ENCODE data around the gene FAM209B. TPM values are rescaled to one million over a fixed set of nuclear protein-coding genes. Genes with fewer than 3 reads are reported as not detected.
"Not testable (repeated sequence)": the region's sequence is repeated elsewhere in the genome, so short reads cannot be mapped to it uniquely, and the experiment has no call there.

Gene FAM209B
- total RNA-seq (2014; rRNA removed; shearing (Covaris generic)), result not detected in 2 replicates

- not testable (repeated sequence) for DNase-seq (ENCODE audit: low read depth)
Observed at GRCh38 chr20:56532946-56533345, at the start of gene FAM209B. TSS of gene FAM209B (plus strand) at chr20:56533246. CDS start at chr20:56533342, 96 bp downstream.

- DNase-seq (ENCODE audit: low read depth), result no peak
Observed at GRCh38 chr20:56483970-56484369, 49.1 kb upstream of the FAM209B start.

GRCh38 chr20:56487216-56487615, 45.8 kb upstream of the FAM209B start:
- DNase-seq (ENCODE audit: low read depth), result no peak

- no peak for DNase-seq (ENCODE audit: low read depth)
Observed at GRCh38 chr20:56488566-56488965, 44.5 kb upstream of the FAM209B start.

- no peak for DNase-seq (ENCODE audit: low read depth)
Observed at GRCh38 chr20:56501116-56501515, 31.9 kb upstream of the FAM209B start.

- DNase-seq (ENCODE audit: low read depth), result no peak
Observed at GRCh38 chr20:56503916-56504315, 29.1 kb upstream of the FAM209B start.

- DNase-seq (ENCODE audit: low read depth), result no peak
Observed at GRCh38 chr20:56504373-56505005, 28.6 kb upstream of the FAM209B start.

GRCh38 chr20:56506103-56506502, 26.9 kb upstream of the FAM209B start:
- no peak for DNase-seq (ENCODE audit: low read depth)

- no peak for DNase-seq (ENCODE audit: low read depth)
Observed at GRCh38 chr20:56511926-56512325, 21.1 kb upstream of the FAM209B start.

- no peak for DNase-seq (ENCODE audit: low read depth)
Observed at GRCh38 chr20:56513161-56514150, 19.6 kb upstream of the FAM209B start.

- no peak for DNase-seq (ENCODE audit: low read depth)
Observed at GRCh38 chr20:56516631-56517030, 16.4 kb upstream of the FAM209B start.

GRCh38 chr20:56517211-56517610, 15.8 kb upstream of the FAM209B start:
- no peak for DNase-seq (ENCODE audit: low read depth)

- no peak for DNase-seq (ENCODE audit: low read depth)
Observed at GRCh38 chr20:56517641-56518040, 15.4 kb upstream of the FAM209B start.

- no peak for DNase-seq (ENCODE audit: low read depth)
Observed at GRCh38 chr20:56518126-56518525, 14.9 kb upstream of the FAM209B start.

- DNase-seq (ENCODE audit: low read depth), result no peak
Observed at GRCh38 chr20:56518721-56519398, 14.2 kb upstream of the FAM209B start.

- no peak for DNase-seq (ENCODE audit: low read depth)
Observed at GRCh38 chr20:56519551-56519950, 13.5 kb upstream of the FAM209B start.

GRCh38 chr20:56520180-56520579, 12.9 kb upstream of the FAM209B start:
- no peak for DNase-seq (ENCODE audit: low read depth)

GRCh38 chr20:56520746-56521354, 12.2 kb upstream of the FAM209B start:
- not testable (repeated sequence) for DNase-seq (ENCODE audit: low read depth)

- DNase-seq (ENCODE audit: low read depth), result no peak
Observed at GRCh38 chr20:56522311-56522710, 10.7 kb upstream of the FAM209B start.

- DNase-seq (ENCODE audit: low read depth), result not testable (repeated sequence)
Observed at GRCh38 chr20:56524444-56524843, 8.6 kb upstream of the FAM209B start, which contains the start of gene FAM209A. TSS of gene FAM209A (plus strand) at chr20:56524744. CDS start at chr20:56524809, 65 bp downstream.

- DNase-seq (ENCODE audit: low read depth), result no peak
Observed at GRCh38 chr20:56527521-56527920, 5.5 kb upstream of the FAM209B start.

- peak; percentile 25 for DNase-seq (ENCODE audit: low read depth)
Observed at GRCh38 chr20:56537997-56538396, 5.0 kb downstream of the FAM209B start.

All from M059J (cell line).